Erythroblast (primary cell): ENCODE measurements around the gene GPC5.

Experiments used
- GATA1 ChIP-seq: IDR thresholded peaks from 2 replicates; pipeline ENCODE4 v1.6.1; 2011; ENCODE audit warnings: low read depth, mild to moderate bottlenecking, control low read depth, low read length, moderate library complexity
- POLR2A ChIP-seq: IDR thresholded peaks from 2 replicates; pipeline ENCODE4 v1.6.1; 2011; ENCODE audit warnings: mild to moderate bottlenecking, low read length

GRCh38 chr13:92537471-92537870 is 1139.0 kb downstream of the GPC5 start:
- TF ChIP-seq POLR2A (no peak), GATA1 (no peak)
